K562 (cell line): Measurements from ENCODE around the gene JMJD1C. TPM values are rescaled to one million over a fixed set of nuclear protein-coding genes. Genes with fewer than 3 reads are reported as not detected.

Experiments
- ATF3 ChIP-seq, 2 experiments: fragments of 450-650 bp in 1 of 2; sonication (generic) in 1 of 2; formaldehyde crosslinking in 1 of 2; IDR thresholded peaks in 1 of 2; conservative IDR thresholded peaks in 1 of 2; 2 replicates each; pipeline versions ENCODE4 v1.6.1 to v1.8.1; 2016 to 2023; ENCODE audit warnings: mild to moderate bottlenecking in 2 of 2, moderate library complexity in 2 of 2, inconsistent platforms in 1 of 2, missing genetic modification reagents in 1 of 2
- CHD2 ChIP-seq: IDR thresholded peaks from 2 replicates; pipeline ENCODE4 v1.6.1; 2011; ENCODE audit warnings: low read depth, low read length
- HMGXB4 ChIP-seq: sonication (generic); formaldehyde crosslinking; IDR thresholded peaks from 2 replicates; pipeline ENCODE4 v1.8.1; 2023; ENCODE audit warnings: mild to moderate bottlenecking, missing genetic modification reagents
- HOMEZ ChIP-seq: fragments of 250-450 bp; sonication (Bioruptor Pico); IDR thresholded peaks from 2 replicates; pipeline ENCODE4 v1.4.0; 2020; ENCODE audit warnings: mild to moderate bottlenecking, moderate library complexity
- MECOM ChIP-seq: fragments of 250-450 bp; sonication (Bioruptor Pico); IDR thresholded peaks from 2 replicates; pipeline ENCODE4 v1.8.0; 2022; ENCODE audit warnings: inconsistent platforms
- SETDB1 ChIP-seq: IDR thresholded peaks from one replicate; pipeline ENCODE4 v1.6.1; 2012; ENCODE audit warnings: low read length, control low read depth, inconsistent platforms
- XRCC5 ChIP-seq: fragments of 200-400 bp; formaldehyde crosslinking; IDR thresholded peaks from 2 replicates; pipeline ENCODE4 v1.6.1; 2017; ENCODE audit warnings: low read depth, mild to moderate bottlenecking, low read length
- ZNF277 ChIP-seq: fragments of 250-450 bp; sonication (Bioruptor Pico); IDR thresholded peaks from 2 replicates; pipeline ENCODE4 v1.8.0; 2022; ENCODE audit warnings: inconsistent platforms, mild to moderate bottlenecking, moderate library complexity, borderline replicate concordance
- ZNF561 ChIP-seq: fragments of 450-650 bp; formaldehyde crosslinking; conservative IDR thresholded peaks from 2 replicates; pipeline ENCODE4 v1.4.0; 2020; ENCODE audit warnings: mild to moderate bottlenecking, moderate library complexity
- polyA plus RNA-seq, 8 experiments: library from polyadenylated mRNA; depleted of rRNA in 4 of 8; stranded (reverse) in 5 of 8; unstranded in 3 of 8; fragments of >200 nt; fragmentation: Nextera tagmentation in 2 of 8; fragmentation: Illumina TruSeq in 1 of 8; extraction: Ambion mirVana in 2 of 8; extraction: Trizol in 1 of 8; gene quantifications; 2 replicates each; pipeline versions ENCODE4 v1.2.1 to v1.2.3, GENCODE V29; 2011 to 2014; ENCODE audit warnings: inconsistent platforms in 1 of 8, missing spikeins in 1 of 8
- total RNA-seq, 7 experiments: library from RNA; depleted of rRNA in 6 of 7; stranded (reverse); fragments of >200 nt in 6 of 7; fragmentation: Illumina TruSeq in 2 of 7; extraction: Trizol in 2 of 7; gene quantifications; 2 replicates each; pipeline versions ENCODE4 v1.2.1 to v1.2.3, GENCODE V29; 2011 to 2021; ENCODE audit warnings: low replicate concordance in 1 of 7
- TF ChIP-seq, protein P1 (sequence below), 2 experiments: fragments of 450-650 bp; IDR thresholded peaks; 2 replicates each; pipeline ENCODE4 v1.6.1; 2016
- TF ChIP-seq, protein P2 (sequence below), 2 experiments: fragments of 450-650 bp; conservative IDR thresholded peaks; 2 replicates each; pipeline ENCODE4 v1.6.1; 2017; ENCODE audit warnings: mild to moderate bottlenecking in 2 of 2, moderate library complexity in 2 of 2

JMJD1C gene
- total and polyA plus RNA-seq, 9 of the 15 experiments (the other 6 are each of a cell fraction or from before 2014, with no cell fraction given), result 25.3 to 68.0 (median 47.2) TPM

DNA sequence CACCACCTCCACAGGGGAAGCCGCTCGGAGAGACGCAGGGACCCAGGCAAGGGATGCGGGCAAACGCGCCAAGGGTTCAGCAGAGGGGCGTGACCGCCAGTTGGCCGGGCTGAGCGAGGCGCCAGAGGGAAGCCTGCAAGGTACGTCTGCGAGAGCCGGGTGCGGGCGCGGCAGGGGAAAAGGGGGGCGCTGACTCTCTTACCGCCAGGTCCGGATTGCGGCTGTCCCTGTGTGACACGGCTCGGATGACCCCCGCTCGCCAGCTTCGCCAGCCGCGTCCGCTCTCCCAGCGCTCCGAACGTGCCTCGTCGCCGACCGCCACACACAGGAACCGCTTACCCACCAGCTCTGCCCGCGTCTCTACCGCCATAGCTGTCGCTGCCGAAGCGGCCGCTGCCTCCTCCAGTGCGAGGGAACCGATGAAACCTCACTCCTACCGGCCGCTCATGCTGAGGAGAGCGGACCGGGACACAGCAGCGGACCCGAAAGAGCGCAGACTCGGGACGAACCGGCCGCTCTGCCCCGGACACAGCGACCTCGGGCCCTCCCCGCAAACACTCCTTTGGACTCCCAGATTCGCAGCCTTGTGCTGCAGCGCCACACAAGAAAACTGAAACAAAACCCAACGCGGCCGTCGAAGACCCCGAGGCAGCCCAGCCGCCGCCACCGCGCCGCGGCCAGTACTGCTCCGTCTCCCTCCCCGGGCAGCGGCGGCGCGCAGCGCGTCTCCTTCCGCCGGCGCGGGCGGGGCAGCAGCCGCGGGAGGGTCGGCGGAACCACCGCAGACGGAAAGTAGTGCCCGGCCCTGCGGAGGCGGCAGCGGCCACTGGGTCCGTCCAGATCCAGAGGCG lies at the start of gene JMJD1C (continued):
- TF ChIP-seq, protein P1, sequence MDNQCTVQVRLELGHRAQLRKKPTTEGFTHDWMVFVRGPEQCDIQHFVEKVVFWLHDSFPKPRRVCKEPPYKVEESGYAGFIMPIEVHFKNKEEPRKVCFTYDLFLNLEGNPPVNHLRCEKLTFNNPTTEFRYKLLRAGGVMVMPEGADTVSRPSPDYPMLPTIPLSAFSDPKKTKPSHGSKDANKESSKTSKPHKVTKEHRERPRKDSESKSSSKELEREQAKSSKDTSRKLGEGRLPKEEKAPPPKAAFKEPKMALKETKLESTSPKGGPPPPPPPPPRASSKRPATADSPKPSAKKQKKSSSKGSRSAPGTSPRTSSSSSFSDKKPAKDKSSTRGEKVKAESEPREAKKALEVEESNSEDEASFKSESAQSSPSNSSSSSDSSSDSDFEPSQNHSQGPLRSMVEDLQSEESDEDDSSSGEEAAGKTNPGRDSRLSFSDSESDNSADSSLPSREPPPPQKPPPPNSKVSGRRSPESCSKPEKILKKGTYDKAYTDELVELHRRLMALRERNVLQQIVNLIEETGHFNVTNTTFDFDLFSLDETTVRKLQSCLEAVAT (IDR thresholded peaks at IDR 0.05), result peak in 1 of 2 experiments; percentile 79; a peak in 2 of 4 replicates
- TF ChIP-seq ATF3 (IDR thresholded peaks at IDR 0.05) (no peak), ATF3 (CRISPR knock-in tag; conservative IDR thresholded peaks at IDR 0.05) (0 out of 2 replicates have a peak, but pooled peaks have one; percentile 56), SETDB1 (no peak), HMGXB4 (CRISPR knock-in tag) (peak; percentile 69), ZNF561 (CRISPR knock-in tag) (no peak), MECOM (CRISPR knock-in tag) (no peak), HOMEZ (CRISPR knock-in tag) (no peak), XRCC5 (peak; percentile 71; the same call in 1 of the 2 replicates), ZNF277 (CRISPR knock-in tag) (no peak), CHD2 (peak; percentile 80)
- TF ChIP-seq, protein P2, sequence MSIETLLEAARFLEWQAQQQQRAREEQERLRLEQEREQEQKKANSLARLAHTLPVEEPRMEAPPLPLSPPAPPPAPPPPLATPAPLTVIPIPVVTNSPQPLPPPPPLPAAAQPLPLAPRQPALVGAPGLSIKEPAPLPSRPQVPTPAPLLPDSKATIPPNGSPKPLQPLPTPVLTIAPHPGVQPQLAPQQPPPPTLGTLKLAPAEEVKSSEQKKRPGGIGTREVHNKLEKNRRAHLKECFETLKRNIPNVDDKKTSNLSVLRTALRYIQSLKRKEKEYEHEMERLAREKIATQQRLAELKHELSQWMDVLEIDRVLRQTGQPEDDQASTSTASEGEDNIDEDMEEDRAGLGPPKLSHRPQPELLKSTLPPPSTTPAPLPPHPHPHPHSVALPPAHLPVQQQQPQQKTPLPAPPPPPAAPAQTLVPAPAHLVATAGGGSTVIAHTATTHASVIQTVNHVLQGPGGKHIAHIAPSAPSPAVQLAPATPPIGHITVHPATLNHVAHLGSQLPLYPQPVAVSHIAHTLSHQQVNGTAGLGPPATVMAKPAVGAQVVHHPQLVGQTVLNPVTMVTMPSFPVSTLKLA (conservative IDR thresholded peaks at IDR 0.05), result peak in 1 of 2 experiments; percentile 77; a peak in 2 of 4 replicates
